GM12864 (cell line): ENCODE data around the gene GPR37L1.
"Not testable (repeated sequence)": the region's sequence is repeated elsewhere in the genome, so short reads cannot be mapped to it uniquely, and the experiment has no call there.

Source experiments
- DNase-seq: peaks from one replicate; pipeline ENCODE4 v3.0.0-alpha.2; 2011; ENCODE audit warnings: low read depth
- H3K4me3 ChIP-seq: 2 replicates; pipeline ENCODE4 v1.5.1; 2011; ENCODE audit warnings: mild to moderate bottlenecking, low read depth, low read length, control low read depth
- TF ChIP-seq, protein P1 (sequence below): IDR thresholded peaks from 2 replicates; pipeline ENCODE4 v1.5.1; 2011; ENCODE audit warnings: low read depth, mild to moderate bottlenecking, moderate library complexity, low read length, control low read depth, inconsistent platforms; ENCODE audit errors: missing control alignments

Gene GPR37L1

DNA sequence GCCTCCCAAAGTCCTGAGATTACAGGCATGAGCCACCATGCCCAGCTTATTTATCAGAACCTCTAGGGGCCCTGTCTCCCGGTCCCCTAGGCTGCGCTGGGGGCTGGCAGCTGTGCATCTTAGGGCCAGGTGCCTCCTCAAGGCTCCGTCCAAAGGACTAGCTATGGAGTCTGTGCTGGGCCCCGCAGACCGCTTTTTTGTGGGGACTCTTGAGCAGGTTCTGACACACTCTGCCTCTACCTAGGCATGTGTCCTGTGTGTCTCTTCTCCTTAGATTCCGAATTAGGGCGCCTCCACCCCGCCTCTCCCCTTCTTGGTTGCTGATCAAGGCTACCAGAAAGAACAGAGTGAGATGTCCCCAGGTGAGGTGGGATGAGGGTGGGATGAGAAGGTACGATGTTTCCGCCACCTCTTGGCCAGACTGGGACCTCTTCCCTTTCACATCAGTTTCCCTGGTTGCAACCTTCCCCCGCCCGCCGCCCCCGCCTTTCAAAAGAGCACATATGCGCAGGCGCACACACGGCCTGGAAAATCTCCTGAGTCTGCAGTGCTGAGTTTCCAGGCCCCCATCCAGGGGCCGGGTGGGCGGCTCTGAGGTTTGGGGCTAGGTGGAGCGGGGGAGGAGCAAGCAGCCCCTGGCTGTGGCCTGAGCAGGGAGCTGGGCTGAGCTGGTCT lies 42.7 kb downstream of the GPR37L1 start:
- DNase-seq, result no peak
- H3K4me3 ChIP-seq, result no peak overlapping the region
- TF ChIP-seq, protein P1, sequence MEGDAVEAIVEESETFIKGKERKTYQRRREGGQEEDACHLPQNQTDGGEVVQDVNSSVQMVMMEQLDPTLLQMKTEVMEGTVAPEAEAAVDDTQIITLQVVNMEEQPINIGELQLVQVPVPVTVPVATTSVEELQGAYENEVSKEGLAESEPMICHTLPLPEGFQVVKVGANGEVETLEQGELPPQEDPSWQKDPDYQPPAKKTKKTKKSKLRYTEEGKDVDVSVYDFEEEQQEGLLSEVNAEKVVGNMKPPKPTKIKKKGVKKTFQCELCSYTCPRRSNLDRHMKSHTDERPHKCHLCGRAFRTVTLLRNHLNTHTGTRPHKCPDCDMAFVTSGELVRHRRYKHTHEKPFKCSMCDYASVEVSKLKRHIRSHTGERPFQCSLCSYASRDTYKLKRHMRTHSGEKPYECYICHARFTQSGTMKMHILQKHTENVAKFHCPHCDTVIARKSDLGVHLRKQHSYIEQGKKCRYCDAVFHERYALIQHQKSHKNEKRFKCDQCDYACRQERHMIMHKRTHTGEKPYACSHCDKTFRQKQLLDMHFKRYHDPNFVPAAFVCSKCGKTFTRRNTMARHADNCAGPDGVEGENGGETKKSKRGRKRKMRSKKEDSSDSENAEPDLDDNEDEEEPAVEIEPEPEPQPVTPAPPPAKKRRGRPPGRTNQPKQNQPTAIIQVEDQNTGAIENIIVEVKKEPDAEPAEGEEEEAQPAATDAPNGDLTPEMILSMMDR, result no peak

- no peak overlapping the region for H3K4me3 ChIP-seq
- DNase-seq, result no peak
- TF ChIP-seq, protein P1, result no peak
Observed at GRCh38 chr1:202165942-202166843, 43.5 kb downstream of the GPR37L1 start.

- H3K4me3 ChIP-seq, DNase-seq: not testable (repeated sequence)
Observed at GRCh38 chr1:202167054-202167453, 44.3 kb downstream of the GPR37L1 start.

- no peak overlapping the region for H3K4me3 ChIP-seq
- no peak for DNase-seq
- TF ChIP-seq, protein P1, result no peak
Observed at GRCh38 chr1:202167708-202168415, 45.1 kb downstream of the GPR37L1 start.

- no peak overlapping the region for H3K4me3 ChIP-seq
- TF ChIP-seq, protein P1, result no peak
- no peak for DNase-seq
Observed at GRCh38 chr1:202168861-202169260, 46.1 kb downstream of the GPR37L1 start.

DNA sequence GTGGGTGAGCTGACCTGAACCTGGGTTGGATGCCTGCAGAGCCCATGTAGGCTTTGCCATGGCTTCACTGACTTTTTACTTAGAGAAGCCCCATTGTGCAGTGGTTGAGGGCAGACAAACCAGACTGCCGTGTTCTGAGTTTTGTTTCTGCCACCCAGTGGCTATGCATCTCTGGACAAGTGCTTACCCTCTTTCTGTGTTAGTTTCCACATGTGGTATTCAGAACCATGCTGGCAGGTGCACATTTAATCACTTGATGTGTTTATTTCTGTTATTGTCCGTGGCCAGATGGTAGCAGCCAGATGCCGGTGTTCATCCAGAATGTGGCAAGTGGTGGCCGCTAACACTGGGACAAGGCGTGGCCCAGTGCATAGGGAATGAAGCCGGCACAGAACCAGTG lies 48.0 kb downstream of the GPR37L1 start:
- TF ChIP-seq, protein P1, result no peak
- no peak overlapping the region for H3K4me3 ChIP-seq
- no peak for DNase-seq

DNA sequence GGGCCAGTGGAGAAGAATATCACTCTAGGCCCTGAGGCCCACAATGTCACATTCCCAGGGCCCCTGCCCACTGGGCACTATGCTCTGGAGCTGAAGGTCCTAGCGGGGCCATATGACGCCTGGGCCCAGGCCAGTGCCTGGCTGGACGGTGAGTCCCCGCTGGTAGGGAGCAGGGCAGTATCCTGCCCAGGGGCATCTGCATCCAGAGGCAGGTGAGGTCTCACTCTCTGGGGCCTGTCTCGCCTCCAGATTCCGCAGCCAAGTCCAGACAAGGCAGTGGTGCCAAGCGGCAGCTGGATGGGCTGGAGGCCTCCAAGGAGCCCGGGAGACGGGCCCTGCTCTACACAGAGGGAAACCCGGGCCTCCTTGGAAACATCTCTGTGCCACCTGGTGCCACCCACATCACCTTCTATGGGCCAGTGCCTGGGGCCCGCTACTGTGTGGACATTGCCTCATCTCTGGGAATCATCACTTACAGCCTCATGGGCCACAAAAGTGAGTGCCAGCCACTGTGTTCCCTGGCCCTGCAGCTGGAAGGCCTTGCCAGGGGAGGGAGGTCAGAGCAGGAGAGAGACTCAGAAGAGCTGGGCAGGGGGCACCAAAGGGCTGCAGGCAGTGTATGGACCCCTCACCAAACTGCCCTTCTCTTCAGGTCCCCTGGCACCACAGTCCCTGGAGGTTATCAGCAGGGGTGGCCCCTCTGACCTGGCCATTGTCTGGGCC lies 48.7 kb downstream of the GPR37L1 start:
- no peak for DNase-seq
- H3K4me3 ChIP-seq, result no peak overlapping the region
- TF ChIP-seq, protein P1, result no peak
